Stimulated activated CD8-positive, alpha-beta memory T cell treated with anti-CD3 and anti-CD28 coated beads, Interleukin-12 subunit alpha, Interleukin-12 subunit beta, amount 100 ng/mL, for 4 hours (primary cell): ENCODE data around the gene ZFP42.
"Not testable (repeated sequence)": the region's sequence is repeated elsewhere in the genome, so short reads cannot be mapped to it uniquely, and the experiment has no call there.

Source experiments
- DNase-seq: peaks from one replicate; pipeline ENCODE4 v3.0.0-alpha.2; 2020; ENCODE audit warnings: low read depth

ZFP42 gene

GRCh38 chr4:188021548-188022249 lies 26.1 kb downstream of the ZFP42 start:
- DNase-seq: no peak

GRCh38 chr4:188023682-188024081 lies 28.1 kb downstream of the ZFP42 start:
- no peak for DNase-seq

DNA sequence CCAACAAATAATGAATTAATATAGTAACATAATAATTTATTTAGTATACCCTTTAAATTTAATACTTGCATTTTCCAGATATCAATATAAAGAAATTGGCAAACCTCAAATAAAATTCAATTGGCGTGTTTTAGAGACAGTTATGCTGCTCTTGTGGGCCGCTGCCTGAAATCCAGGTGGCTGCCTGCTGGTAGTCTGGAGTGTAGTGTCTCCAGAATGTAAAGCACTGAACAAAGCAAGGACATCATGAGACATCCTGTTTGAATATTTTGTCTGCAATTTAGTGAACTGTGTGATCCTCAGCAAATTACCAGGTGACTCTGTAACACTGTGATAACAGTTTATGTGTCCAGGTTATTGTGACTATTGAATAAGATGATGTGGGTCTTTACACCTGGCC lies 29.9 kb downstream of the ZFP42 start:
- DNase-seq: no peak

DNA sequence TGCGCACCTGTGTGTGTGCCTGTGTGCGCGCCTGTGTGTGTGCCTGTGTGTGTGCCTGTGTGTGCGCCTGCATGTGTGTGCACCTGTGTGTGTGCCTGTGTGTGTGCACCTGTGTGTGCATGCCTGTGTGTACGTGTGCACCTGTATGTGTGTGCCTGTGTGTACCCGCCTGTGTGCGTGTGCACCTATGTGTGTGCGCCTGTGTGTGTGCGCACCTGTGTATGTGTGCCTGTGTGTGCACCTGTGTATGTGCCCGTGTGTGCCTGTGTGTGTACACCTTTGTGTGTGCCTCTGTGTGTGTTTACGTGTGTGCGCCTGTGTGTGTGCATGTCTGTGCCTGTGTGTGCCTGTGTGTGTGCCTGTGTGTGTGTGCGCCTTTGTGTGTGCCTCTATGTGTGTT lies 33.5 kb downstream of the ZFP42 start:
- no peak for DNase-seq

GRCh38 chr4:188030401-188030800 lies 34.8 kb downstream of the ZFP42 start:
- DNase-seq: no peak

GRCh38 chr4:188031751-188032150 lies 36.2 kb downstream of the ZFP42 start:
- no peak for DNase-seq

- DNase-seq: no peak
Measured at GRCh38 chr4:188032170-188032569, 36.6 kb downstream of the ZFP42 start.

DNA sequence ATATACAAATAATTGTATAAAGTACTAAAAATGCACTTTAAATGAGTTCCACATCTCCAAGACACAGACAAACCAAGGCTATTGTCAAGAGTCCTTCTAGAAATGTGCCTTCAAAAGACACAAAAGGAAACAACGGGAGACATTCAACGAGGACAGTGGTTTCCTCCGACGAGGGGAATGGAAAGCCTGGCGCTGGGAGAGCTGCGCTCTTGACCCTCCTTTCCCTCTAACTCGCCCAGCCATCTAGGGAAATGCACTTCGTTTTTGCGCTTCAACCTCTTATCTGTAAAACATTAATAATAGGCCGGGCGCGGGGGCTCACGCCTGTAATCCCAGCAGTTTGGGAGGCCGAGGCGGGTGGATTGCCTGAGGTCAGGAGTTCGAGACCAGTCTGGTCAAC lies 37.0 kb downstream of the ZFP42 start:
- no peak for DNase-seq

DNA sequence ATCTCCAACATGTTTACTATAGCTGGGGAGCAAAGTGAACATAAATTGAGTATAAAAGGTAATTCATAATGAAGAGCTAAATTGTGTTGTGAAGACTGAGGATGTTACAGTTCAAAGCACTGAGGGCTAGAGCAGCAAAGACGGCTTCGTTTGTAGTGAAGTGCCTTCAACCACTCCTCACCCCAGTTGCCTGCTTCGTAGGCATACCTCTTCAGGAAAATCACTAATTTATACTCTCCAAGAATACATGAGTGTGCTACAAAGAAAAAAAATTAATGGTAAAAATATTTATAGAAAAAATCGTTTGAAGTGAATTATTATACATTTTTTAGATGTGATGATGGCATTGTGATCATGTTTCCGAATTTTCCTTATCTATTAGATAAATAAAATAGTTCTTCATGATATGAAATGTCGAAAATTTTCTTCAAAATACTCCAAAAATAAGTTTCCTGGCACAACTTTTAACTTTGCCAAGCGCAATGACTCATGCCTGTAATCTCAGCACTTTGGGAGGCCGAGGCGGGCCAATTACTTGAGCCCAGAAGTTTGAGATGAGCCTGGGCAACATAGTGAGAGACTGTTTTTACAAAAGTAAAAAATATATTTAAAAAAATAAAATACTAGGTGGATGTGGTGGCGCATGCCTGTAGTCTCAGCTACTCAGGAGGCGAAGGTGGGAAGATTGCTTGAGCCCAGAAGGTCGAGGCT lies 41.6 kb downstream of the ZFP42 start:
- no peak for DNase-seq

GRCh38 chr4:188041721-188042120 lies 46.1 kb downstream of the ZFP42 start:
- no peak for DNase-seq

GRCh38 chr4:188042191-188042590 lies 46.6 kb downstream of the ZFP42 start:
- no peak for DNase-seq

DNA sequence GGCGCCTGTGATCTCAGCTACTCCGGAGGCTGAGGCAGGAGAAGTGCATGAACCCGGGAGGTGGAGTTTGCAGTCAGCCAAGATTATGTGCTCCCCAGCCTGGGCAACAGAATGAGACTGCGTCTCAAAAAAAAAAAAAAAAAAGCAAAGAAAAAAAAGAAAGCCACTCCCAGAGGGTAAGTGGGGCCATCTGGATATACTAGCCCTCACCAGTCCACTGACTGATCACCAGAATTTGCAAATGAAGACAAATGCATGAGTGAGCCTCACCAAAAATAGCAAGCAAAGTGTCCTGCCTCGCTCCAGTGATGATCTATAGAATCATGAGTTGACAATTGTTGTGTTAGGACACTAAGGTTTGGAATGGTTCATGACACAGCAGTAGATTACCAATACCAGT lies 47.6 kb downstream of the ZFP42 start:
- DNase-seq: no peak

- not testable (repeated sequence) for DNase-seq
Measured at GRCh38 chr4:188045461-188045860, 49.9 kb downstream of the ZFP42 start.

- no peak for DNase-seq
Measured at GRCh38 chr4:188046657-188047056, 51.1 kb downstream of the ZFP42 start.

- no peak for DNase-seq
Measured at GRCh38 chr4:188053302-188053701, 57.7 kb downstream of the ZFP42 start.
